NCI-H510A treated with DMSO at 0.1 percent for 48 hours (cell line): Measurements from ENCODE around the gene SURF6.

Experiments
- DNase-seq: peaks from one replicate; lab custom pipeline; 2025; lab: John Stamatoyannopoulos, UW

Gene SURF6

GRCh38 chr9:133367778-133368177, 31.8 kb upstream of the SURF6 start:
- no peak for DNase-seq

GRCh38 chr9:133367221-133367620, 31.2 kb upstream of the SURF6 start:
- DNase-seq = no peak

- no peak for DNase-seq
Measured at GRCh38 chr9:133366435-133366834, 30.4 kb upstream of the SURF6 start.

GRCh38 chr9:133362359-133363044, 26.5 kb upstream of the SURF6 start:
- DNase-seq = no peak

- DNase-seq = no peak
Measured at GRCh38 chr9:133361507-133362092, 25.6 kb upstream of the SURF6 start.

GRCh38 chr9:133360400-133361393, 24.7 kb upstream of the SURF6 start:
- DNase-seq = no peak

- no peak for DNase-seq
Measured at GRCh38 chr9:133359399-133360175, 23.6 kb upstream of the SURF6 start.

GRCh38 chr9:133357656-133358055, 21.7 kb upstream of the SURF6 start:
- no peak for DNase-seq

GRCh38 chr9:133356391-133357091, 20.6 kb upstream of the SURF6 start, which contains the start of the genes SURF1 and SURF2:
Gene SURF1 (minus strand): TSS chr9:133356487. CDS start chr9:133356453, 34 bp downstream.
Gene SURF2 (plus strand): TSS chr9:133356550. CDS start chr9:133356593, 43 bp downstream.
- peak; percentile 63 for DNase-seq

GRCh38 chr9:133355881-133356357, 19.9 kb upstream of the SURF6 start:
- no peak for DNase-seq

- no peak for DNase-seq
Measured at GRCh38 chr9:133354766-133355165, 18.8 kb upstream of the SURF6 start.

- no peak for DNase-seq
Measured at GRCh38 chr9:133353548-133353947, 17.6 kb upstream of the SURF6 start.

GRCh38 chr9:133352635-133353340, 16.8 kb upstream of the SURF6 start:
- no peak for DNase-seq

- DNase-seq = peak; percentile 28
Measured at GRCh38 chr9:133351908-133352634, 16.1 kb upstream of the SURF6 start.

GRCh38 chr9:133351526-133351907, 15.5 kb upstream of the SURF6 start:
- DNase-seq = no peak

- no peak for DNase-seq
Measured at GRCh38 chr9:133349965-133350616, 14.1 kb upstream of the SURF6 start.

- no peak for DNase-seq
Measured at GRCh38 chr9:133348718-133349573, 13.0 kb upstream of the SURF6 start.
